Measurements from ENCODE around the gene GSTP1.

GRCh38 chr11:67577951-67578350 is 5.7 kb upstream of the GSTP1 start:
- TF ChIP-seq CTCF (IDR thresholded peaks at IDR 0.05) = no peak
- TF ChIP-seq EP300 (IDR thresholded peaks at IDR 0.05) = no peak
- TF ChIP-seq POLR2A (IDR thresholded peaks at IDR 0.05) = no peak
- no peak for TF ChIP-seq POLR2AphosphoS5 (IDR thresholded peaks at IDR 0.05)

Measured in upper lobe of left lung (tissue), 4 donors.